Measurements from ENCODE around the gene SCYGR3.

The SCYGR3 gene

DNA sequence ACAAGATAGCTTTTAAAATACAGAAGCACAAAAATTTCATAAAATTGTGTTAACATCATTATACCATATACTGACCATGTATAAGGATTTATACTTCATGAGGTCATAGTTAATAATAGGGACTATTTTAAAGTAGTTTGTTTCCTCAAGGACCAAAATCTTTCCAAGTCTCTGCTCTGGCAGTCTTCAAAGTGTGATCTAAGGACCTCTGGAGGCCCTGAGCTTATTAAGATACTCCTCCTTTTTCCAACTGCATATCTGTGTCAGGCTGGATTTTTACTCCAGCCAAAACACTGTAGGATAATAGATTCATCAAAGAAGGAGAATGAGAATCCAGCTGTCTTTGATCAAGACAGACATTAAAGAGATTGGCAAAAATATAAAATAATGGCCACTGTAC is 17.6 kb downstream of the SCYGR3 start:
- TF ChIP-seq, protein P1, sequence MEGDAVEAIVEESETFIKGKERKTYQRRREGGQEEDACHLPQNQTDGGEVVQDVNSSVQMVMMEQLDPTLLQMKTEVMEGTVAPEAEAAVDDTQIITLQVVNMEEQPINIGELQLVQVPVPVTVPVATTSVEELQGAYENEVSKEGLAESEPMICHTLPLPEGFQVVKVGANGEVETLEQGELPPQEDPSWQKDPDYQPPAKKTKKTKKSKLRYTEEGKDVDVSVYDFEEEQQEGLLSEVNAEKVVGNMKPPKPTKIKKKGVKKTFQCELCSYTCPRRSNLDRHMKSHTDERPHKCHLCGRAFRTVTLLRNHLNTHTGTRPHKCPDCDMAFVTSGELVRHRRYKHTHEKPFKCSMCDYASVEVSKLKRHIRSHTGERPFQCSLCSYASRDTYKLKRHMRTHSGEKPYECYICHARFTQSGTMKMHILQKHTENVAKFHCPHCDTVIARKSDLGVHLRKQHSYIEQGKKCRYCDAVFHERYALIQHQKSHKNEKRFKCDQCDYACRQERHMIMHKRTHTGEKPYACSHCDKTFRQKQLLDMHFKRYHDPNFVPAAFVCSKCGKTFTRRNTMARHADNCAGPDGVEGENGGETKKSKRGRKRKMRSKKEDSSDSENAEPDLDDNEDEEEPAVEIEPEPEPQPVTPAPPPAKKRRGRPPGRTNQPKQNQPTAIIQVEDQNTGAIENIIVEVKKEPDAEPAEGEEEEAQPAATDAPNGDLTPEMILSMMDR (IDR thresholded peaks at IDR 0.05) = no peak
- no peaks in the 10 kb centered on the region for H3K27me3 ChIP-seq (ENCODE audit: control insufficient read depth, insufficient read depth, low read length)
- H2AFZ ChIP-seq = no peak overlapping the region
- H3K36me3 ChIP-seq (ENCODE audit: control insufficient read depth, insufficient read depth, low read length) = no peaks in the 10 kb centered on the region
- no peak overlapping the region for H3K4me3 ChIP-seq (ENCODE audit: low read depth, low read length)
- no peak overlapping the region for H3K4me2 ChIP-seq (ENCODE audit: low read length)
- H3K9ac ChIP-seq = no peak overlapping the region
- H3K9me3 ChIP-seq (ENCODE audit: control insufficient read depth, low read length) = no peaks in the 10 kb centered on the region
- no peaks in the 10 kb centered on the region for H3K4me1 ChIP-seq
- no peak overlapping the region for H3K27ac ChIP-seq
- H3K79me2 ChIP-seq = no peaks in the 10 kb centered on the region

DNA sequence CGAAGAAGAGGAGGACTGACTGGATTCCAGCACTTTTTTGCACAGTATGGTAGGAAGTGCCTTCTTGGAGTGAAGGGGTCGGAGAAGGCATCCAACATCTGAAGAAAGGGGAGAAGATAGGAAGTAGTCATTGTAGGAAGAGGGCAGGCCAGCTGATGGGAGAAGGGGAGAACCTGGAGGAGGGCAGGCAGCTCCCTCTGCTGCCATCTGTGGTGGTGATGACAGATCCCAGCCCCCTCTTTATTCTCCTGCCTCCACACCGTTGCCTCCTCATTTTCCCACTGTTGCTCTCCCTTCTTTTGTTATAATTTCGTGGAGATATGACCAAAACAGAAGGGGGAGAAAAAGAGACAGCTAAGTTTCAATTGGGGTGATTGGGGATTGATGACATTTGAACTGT is 18.8 kb downstream of the SCYGR3 start:
- no peak overlapping the region for H3K27ac ChIP-seq
- H3K4me2 ChIP-seq (ENCODE audit: low read length) = no peak overlapping the region
- TF ChIP-seq, protein P1 (IDR thresholded peaks at IDR 0.05) = no peak
- no peak overlapping the region for H2AFZ ChIP-seq
- H3K4me1 ChIP-seq = no peaks in the 10 kb centered on the region
- no peaks in the 10 kb centered on the region for H3K36me3 ChIP-seq (ENCODE audit: control insufficient read depth, insufficient read depth, low read length)
- no peaks in the 10 kb centered on the region for H3K79me2 ChIP-seq
- no peak overlapping the region for H3K9ac ChIP-seq
- no peaks in the 10 kb centered on the region for H3K9me3 ChIP-seq (ENCODE audit: control insufficient read depth, low read length)
- no peaks in the 10 kb centered on the region for H3K27me3 ChIP-seq (ENCODE audit: control insufficient read depth, insufficient read depth, low read length)
- H3K4me3 ChIP-seq (ENCODE audit: low read depth, low read length) = no peak overlapping the region

DNA sequence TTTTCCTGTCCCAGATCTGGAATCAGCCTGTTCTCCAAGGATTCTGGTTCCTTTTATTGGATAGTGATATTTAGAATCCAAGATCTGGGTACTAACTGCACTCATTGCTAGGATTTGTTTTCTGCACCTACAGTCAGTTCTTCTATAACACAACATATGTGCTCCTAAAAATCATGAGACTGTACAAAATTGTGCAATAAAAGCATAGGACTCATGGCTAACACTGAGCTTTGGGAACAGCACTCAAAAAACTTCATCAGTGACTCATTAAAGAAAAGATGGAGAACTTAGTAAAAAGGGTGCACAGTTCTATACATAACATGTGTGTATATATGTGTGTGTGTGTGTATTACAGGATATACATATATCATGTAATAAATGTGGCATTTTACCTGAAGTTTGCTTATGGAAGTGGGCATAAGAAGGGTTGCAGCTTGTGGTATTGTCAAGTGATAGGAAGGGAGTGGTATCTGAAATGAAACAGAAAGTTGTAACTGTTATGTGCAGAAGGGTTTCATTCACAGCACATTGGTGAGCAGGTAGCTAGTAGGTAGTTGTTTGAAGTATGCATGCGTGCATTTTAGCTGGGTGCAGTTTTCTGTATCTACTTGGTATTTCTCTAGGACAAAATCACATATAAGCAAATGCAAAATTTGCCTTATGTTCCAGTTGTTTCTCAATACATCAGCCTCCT is 21.8 kb downstream of the SCYGR3 start:
- no peaks in the 10 kb centered on the region for H3K9me3 ChIP-seq (ENCODE audit: control insufficient read depth, low read length)
- no peaks in the 10 kb centered on the region for H3K79me2 ChIP-seq
- H3K27me3 ChIP-seq (ENCODE audit: control insufficient read depth, insufficient read depth, low read length) = no peaks in the 10 kb centered on the region
- no peak overlapping the region for H3K4me3 ChIP-seq (ENCODE audit: low read depth, low read length)
- TF ChIP-seq, protein P1 (IDR thresholded peaks at IDR 0.05) = no peak
- no peak overlapping the region for H3K4me2 ChIP-seq (ENCODE audit: low read length)
- no peak overlapping the region for H2AFZ ChIP-seq
- H3K36me3 ChIP-seq (ENCODE audit: control insufficient read depth, insufficient read depth, low read length) = no peaks in the 10 kb centered on the region
- no peaks in the 10 kb centered on the region for H3K4me1 ChIP-seq
- no peak overlapping the region for H3K27ac ChIP-seq
- no peak overlapping the region for H3K9ac ChIP-seq

DNA sequence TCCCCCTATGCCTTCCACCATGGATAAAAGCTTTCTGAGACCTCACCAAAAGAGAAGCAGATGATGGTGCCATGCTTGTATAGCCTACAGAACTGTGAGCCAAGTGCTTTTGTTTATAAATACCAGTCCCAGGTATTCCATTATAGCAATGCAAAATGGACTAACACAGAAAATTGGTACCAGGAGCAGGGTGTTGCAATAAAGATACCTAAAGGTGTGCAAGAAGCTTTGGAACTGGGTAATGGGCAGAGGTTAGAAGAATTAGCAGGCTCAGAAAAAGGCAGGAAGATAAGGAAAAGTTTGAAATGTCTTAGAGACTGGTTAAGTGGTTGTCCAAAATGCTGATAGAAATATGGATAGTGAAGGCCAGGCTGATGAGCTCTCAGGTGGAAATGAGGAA is 32.3 kb downstream of the SCYGR3 start:
- Histone ChIP-seq H3K9ac (no peak overlapping the region), H3K4me2 (ENCODE audit: low read length) (no peak overlapping the region), H3K27ac (no peak overlapping the region), H3K4me3 (ENCODE audit: low read depth, low read length) (no peak overlapping the region), H3K36me3 (ENCODE audit: control insufficient read depth, insufficient read depth, low read length) (no peaks in the 10 kb centered on the region), H3K4me1 (no peaks in the 10 kb centered on the region), H3K27me3 (ENCODE audit: control insufficient read depth, insufficient read depth, low read length) (no peaks in the 10 kb centered on the region), H3K79me2 (no peaks in the 10 kb centered on the region), H3K9me3 (ENCODE audit: control insufficient read depth, low read length) (no peaks in the 10 kb centered on the region), H2AFZ (no peak overlapping the region)
- TF ChIP-seq, protein P1 (IDR thresholded peaks at IDR 0.05) = no peak

DNA sequence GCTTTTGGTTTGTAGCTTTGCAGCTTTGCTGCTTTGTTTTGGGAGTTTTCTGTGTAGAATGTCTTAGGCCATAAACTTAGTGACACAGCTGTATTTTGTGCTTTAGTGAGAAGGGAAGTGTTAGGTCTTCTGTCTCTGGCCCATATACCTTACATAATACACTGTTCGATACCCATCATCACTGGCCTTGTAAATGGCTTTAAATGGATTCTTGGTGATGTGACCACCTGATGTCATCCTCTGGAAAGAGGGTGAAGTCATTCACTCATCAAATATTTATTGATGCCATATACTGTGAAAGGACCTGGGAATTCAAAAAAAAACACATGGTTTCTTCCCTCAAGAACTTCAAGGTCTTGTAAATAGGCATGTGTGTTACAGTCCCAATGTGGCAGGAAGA is 34.8 kb downstream of the SCYGR3 start:
- no peaks in the 10 kb centered on the region for H3K36me3 ChIP-seq (ENCODE audit: control insufficient read depth, insufficient read depth, low read length)
- no peaks in the 10 kb centered on the region for H3K4me1 ChIP-seq
- no peaks in the 10 kb centered on the region for H3K9me3 ChIP-seq (ENCODE audit: control insufficient read depth, low read length)
- no peaks in the 10 kb centered on the region for H3K27me3 ChIP-seq (ENCODE audit: control insufficient read depth, insufficient read depth, low read length)
- no peaks in the 10 kb centered on the region for H3K79me2 ChIP-seq
- no peak overlapping the region for H2AFZ ChIP-seq
- no peak overlapping the region for H3K27ac ChIP-seq
- no peak overlapping the region for H3K4me3 ChIP-seq (ENCODE audit: low read depth, low read length)
- TF ChIP-seq, protein P1 (IDR thresholded peaks at IDR 0.05) = no peak
- H3K4me2 ChIP-seq (ENCODE audit: low read length) = no peak overlapping the region
- H3K9ac ChIP-seq = no peak overlapping the region

Data from parathyroid adenoma (tissue), 2 donors.